B cell (primary cell): Measurements from ENCODE around the gene ADGRA1. TPM values are rescaled to one million over a fixed set of nuclear protein-coding genes. Genes with fewer than 3 reads are reported as not detected.

Experiments
- ATAC-seq: fragments of 200-7000 bp; cut with Tn5 transposase; one replicate; pipeline ENCODE4 v1.10.0; 2021; ENCODE audit warnings: low read depth, mild to moderate bottlenecking, moderate number of reproducible peaks, moderate library complexity
- CTCF ChIA-PET: fragments of 350-600 bp; sonication (Branson Sonifier 250); formaldehyde crosslinking; loops from one replicate; lab custom pipeline; 2021; ENCODE audit warnings: antibody characterized with exemption, inconsistent platforms; lab: Charles Lee
- POLR2A ChIA-PET: fragments of 350-600 bp; sonication (Branson Sonifier 250); formaldehyde crosslinking; loops from one replicate; lab custom pipeline; 2021; ENCODE audit warnings: antibody characterized with exemption; lab: Charles Lee
- DNase-seq: peaks from one replicate; pipeline ENCODE4 v3.0.0; 2013
- H2AFZ ChIP-seq: 2 replicates; pipeline ENCODE4 v1.6.1; 2012; ENCODE audit warnings: mild to moderate bottlenecking, low read depth, low read length; ENCODE audit not compliant: insufficient read depth, poor library complexity, severe bottlenecking
- H3K27ac ChIP-seq, 2 donors: 1 replicate in 1 of 2; 2 replicates in 1 of 2; pipeline ENCODE4 v1.5.1; 2012 to 2013; ENCODE audit warnings: low read length in 2 of 2, mild to moderate bottlenecking in 2 of 2, moderate library complexity in 1 of 2
- H3K27me3 ChIP-seq, 4 experiments: fragments of 200-600 bp in 1 of 4; sonication (generic) in 1 of 4; replicated peaks in 1 of 4; 1 replicate in 2 of 4; 2 replicates in 2 of 4; pipeline versions ENCODE4 v1.6.1 to v1.7.0; 2013 to 2016; ENCODE audit warnings: low read length in 3 of 4, mild to moderate bottlenecking in 2 of 4, mixed read lengths in 1 of 4, moderate library complexity in 1 of 4; ENCODE audit not compliant: insufficient read depth in 4 of 4, control insufficient read depth in 3 of 4; ENCODE audit errors: control extremely low read depth in 1 of 4
- H3K36me3 ChIP-seq, 2 experiments: replicated peaks in 1 of 2; 1 replicate in 1 of 2; 2 replicates in 1 of 2; pipeline versions ENCODE4 v1.6.1 to v1.7.1; 2013; ENCODE audit warnings: low read length in 1 of 2; ENCODE audit not compliant: insufficient read depth in 2 of 2, control insufficient read depth in 1 of 2; ENCODE audit errors: control extremely low read depth in 1 of 2, extremely low read depth in 1 of 2
- H3K4me1 ChIP-seq, 2 donors: fragments of 200-600 bp in 1 of 2; sonication (generic) in 1 of 2; 1 replicate in 1 of 2; 2 replicates in 1 of 2; pipeline versions ENCODE4 v1.5.1 to v1.6.1; 2013 to 2017; ENCODE audit warnings: low read length in 2 of 2; ENCODE audit not compliant: control insufficient read depth in 2 of 2, insufficient read depth in 2 of 2
- H3K4me2 ChIP-seq: replicated peaks from 2 replicates; pipeline ENCODE3; 2012; ENCODE audit warnings: mild to moderate bottlenecking, low read depth, low read length; ENCODE audit not compliant: poor library complexity, severe bottlenecking
- H3K4me3 ChIP-seq, 5 experiments: fragments of 200-600 bp in 1 of 5; sonication (generic) in 1 of 5; 1 replicate in 3 of 5; 2 replicates in 2 of 5; pipeline versions ENCODE4 v1.5.1 to v1.7.0; 2011 to 2016; ENCODE audit warnings: low read length in 4 of 5, mild to moderate bottlenecking in 4 of 5, low read depth in 2 of 5, control low read depth in 1 of 5, moderate library complexity in 1 of 5; ENCODE audit not compliant: insufficient read depth in 1 of 5; ENCODE audit errors: control extremely low read depth in 1 of 5, extremely low read depth in 1 of 5
- H3K79me2 ChIP-seq: fragments of 200-600 bp; sonication (generic); one replicate; pipeline ENCODE4 v1.6.0; 2016; ENCODE audit warnings: low read length; ENCODE audit not compliant: control insufficient read depth, insufficient read depth
- H3K9ac ChIP-seq: fragments of 200-600 bp; sonication (generic); 2 replicates; pipeline ENCODE4 v1.6.1; 2017; ENCODE audit warnings: mild to moderate bottlenecking, low read length, moderate library complexity
- H3K9me3 ChIP-seq, 3 donors: one replicate each; pipeline versions ENCODE4 v1.6.1 to v1.7.1; 2013; ENCODE audit warnings: low read length in 2 of 3; ENCODE audit not compliant: control insufficient read depth in 2 of 3, insufficient read depth in 1 of 3; ENCODE audit errors: control extremely low read depth in 1 of 3
- H4K20me1 ChIP-seq: 2 replicates; pipeline ENCODE4 v1.6.0; 2012; ENCODE audit warnings: mild to moderate bottlenecking, low read length; ENCODE audit not compliant: insufficient read depth, control insufficient read depth, poor library complexity, severe bottlenecking
- H3K27ac Mint-ChIP-seq: one replicate; pipeline ENCODE4 v1.8.0; 2021; ENCODE audit warnings: mixed read lengths
- H3K27me3 Mint-ChIP-seq: one replicate; pipeline ENCODE4 v1.8.0; 2021; ENCODE audit warnings: mixed read lengths
- H3K4me1 Mint-ChIP-seq: one replicate; pipeline ENCODE4 v1.8.0; 2021; ENCODE audit warnings: mixed read lengths
- H3K4me3 Mint-ChIP-seq: one replicate; pipeline ENCODE4 v1.8.0; 2021; ENCODE audit warnings: mixed read lengths
- H3K9me3 Mint-ChIP-seq: one replicate; pipeline ENCODE4 v1.8.0; 2022; ENCODE audit warnings: mixed read lengths; ENCODE audit not compliant: insufficient read depth
- EZH2 ChIP-seq: IDR thresholded peaks from 2 replicates; pipeline ENCODE4 v1.6.1; 2012; ENCODE audit warnings: borderline replicate concordance, low read depth, mild to moderate bottlenecking, moderate library complexity, low read length; ENCODE audit not compliant: insufficient read depth, poor library complexity, severe bottlenecking
- WGBS: methylation state at CpG from one replicate; pipeline ENCODE4 v1.1.5; 2013; ENCODE audit warnings: missing lambda C conversion rate; ENCODE audit not compliant: insufficient coverage; 5-methylcytosine and 5-hydroxymethylcytosine counted together
- intact Hi-C: fragments of 100-400 bp; cut with micrococcal nuclease; formaldehyde crosslinking; loops from one replicate; pipeline ENCODE4 v1.10.0; 2022
- polyA plus RNA-seq: library from polyadenylated mRNA; depleted of rRNA; stranded (reverse); fragments of >200 nt; gene quantifications from 2 replicates; pipeline ENCODE4 v1.2.3, GENCODE V29; 2012
- total RNA-seq, 2 donors: library from RNA; stranded (reverse); fragments of 120-200 nt in 1 of 2; gene quantifications; 1 replicate in 1 of 2; 2 replicates in 1 of 2; pipeline versions ENCODE4 v1.2.3 to v1.2.4, GENCODE V29; 2013 to 2022
- TF ChIP-seq, protein P1 (sequence below): fragments of 200-600 bp; IDR thresholded peaks from one replicate; pipeline ENCODE4 v1.8.0; 2022; ENCODE audit warnings: antibody characterized with exemption, mild to moderate bottlenecking

ADGRA1 gene
- total and polyA plus RNA-seq, 2 donors (not counting 1 experiment from before 2014, with no cell fraction given), result not detected

DNA sequence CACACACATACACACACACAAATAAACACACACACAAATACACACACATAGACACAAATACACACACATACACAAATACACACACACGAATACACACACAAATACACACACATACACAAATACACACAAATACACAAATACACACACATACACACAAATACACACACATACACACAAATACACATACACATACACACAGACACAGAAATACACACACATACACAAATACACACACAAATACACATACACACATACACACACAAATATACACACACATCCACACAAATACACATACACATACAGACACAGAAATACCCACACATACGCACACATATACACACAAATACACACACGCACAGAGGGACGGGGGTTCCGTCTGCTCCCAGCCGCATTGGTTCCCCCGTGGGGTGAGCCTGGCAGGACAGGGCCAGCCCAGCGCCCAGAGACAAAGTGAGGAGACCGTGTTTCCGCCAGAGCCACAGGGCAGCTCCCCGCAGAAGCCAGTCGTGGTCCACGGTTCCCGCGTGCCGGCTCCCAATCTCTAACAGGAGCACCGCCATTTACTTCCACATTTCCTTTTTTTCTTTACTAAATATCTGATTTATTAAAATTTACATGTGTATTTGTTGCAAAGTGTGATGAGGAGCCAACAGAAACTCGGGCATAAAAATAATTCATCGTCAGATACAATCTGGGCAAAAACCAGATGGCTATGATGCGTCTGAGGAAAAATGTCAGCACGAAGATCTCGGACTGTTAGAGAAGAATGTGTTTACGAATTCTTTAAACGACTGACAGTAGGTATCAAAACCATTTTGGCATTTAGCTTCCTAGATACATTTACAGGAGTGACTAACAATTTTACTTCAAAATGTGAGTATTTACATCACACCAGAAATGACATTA, 69.2 kb downstream of the ADGRA1 start:
- Histone ChIP-seq H4K20me1 (no peaks in the 10 kb centered on the region), H3K9ac (no peak overlapping the region), H3K27ac (no peak overlapping the region), H3K79me2 (no peaks in the 10 kb centered on the region), H3K4me2 (no peak overlapping the region), H3K36me3 (no peaks in the 10 kb centered on the region), H3K9me3 (peaks cover 0 to 12% (median 0%) of the 10 kb centered on the region in 3 donors), H3K4me1 (peaks cover 13 to 16% of the 10 kb centered on the region in 2 donors), H2AFZ (no peak overlapping the region), H3K4me3 (no peak overlapping the region), H3K27me3 (peaks cover 0 to 22% (median 9%) of the 10 kb centered on the region in 4 experiments)
- ChIA-PET CTCF (no interaction called here), POLR2A (no interaction called here)
- Mint-ChIP-seq H3K27ac (no peak overlapping the region), H3K9me3 (no peaks in the 10 kb centered on the region), H3K4me3 (no peak overlapping the region), H3K4me1 (peaks cover 2% of the 10 kb centered on the region), H3K27me3 (no peaks in the 10 kb centered on the region)
- no peak for TF ChIP-seq EZH2
- TF ChIP-seq, protein P1, sequence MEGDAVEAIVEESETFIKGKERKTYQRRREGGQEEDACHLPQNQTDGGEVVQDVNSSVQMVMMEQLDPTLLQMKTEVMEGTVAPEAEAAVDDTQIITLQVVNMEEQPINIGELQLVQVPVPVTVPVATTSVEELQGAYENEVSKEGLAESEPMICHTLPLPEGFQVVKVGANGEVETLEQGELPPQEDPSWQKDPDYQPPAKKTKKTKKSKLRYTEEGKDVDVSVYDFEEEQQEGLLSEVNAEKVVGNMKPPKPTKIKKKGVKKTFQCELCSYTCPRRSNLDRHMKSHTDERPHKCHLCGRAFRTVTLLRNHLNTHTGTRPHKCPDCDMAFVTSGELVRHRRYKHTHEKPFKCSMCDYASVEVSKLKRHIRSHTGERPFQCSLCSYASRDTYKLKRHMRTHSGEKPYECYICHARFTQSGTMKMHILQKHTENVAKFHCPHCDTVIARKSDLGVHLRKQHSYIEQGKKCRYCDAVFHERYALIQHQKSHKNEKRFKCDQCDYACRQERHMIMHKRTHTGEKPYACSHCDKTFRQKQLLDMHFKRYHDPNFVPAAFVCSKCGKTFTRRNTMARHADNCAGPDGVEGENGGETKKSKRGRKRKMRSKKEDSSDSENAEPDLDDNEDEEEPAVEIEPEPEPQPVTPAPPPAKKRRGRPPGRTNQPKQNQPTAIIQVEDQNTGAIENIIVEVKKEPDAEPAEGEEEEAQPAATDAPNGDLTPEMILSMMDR, result no peak
- intact Hi-C loops, result no loop called here
- DNase-seq (no peak), ATAC-seq (no peak)
- 91% methylated on average over 16 of the region's 24 CpGs for WGBS
